Ishikawa (cell line): ENCODE measurements around the gene MCM8.

Source experiments
- CEBPB ChIP-seq: IDR thresholded peaks from 2 replicates; pipeline ENCODE4 v1.6.1; 2012
- CREB1 ChIP-seq: IDR thresholded peaks from 2 replicates; pipeline ENCODE4 v1.6.1; 2012; ENCODE audit warnings: low read depth
- EGR1 ChIP-seq: IDR thresholded peaks from 2 replicates; pipeline ENCODE4 v1.6.1; 2012
- EP300 ChIP-seq: IDR thresholded peaks from 2 replicates; pipeline ENCODE4 v1.6.1; 2012; ENCODE audit warnings: borderline replicate concordance
- FOXM1 ChIP-seq: IDR thresholded peaks from 2 replicates; pipeline ENCODE4 v1.6.1; 2012; ENCODE audit warnings: low read depth, borderline replicate concordance
- NFIC ChIP-seq: IDR thresholded peaks from 2 replicates; pipeline ENCODE4 v1.6.1; 2012
- RAD21 ChIP-seq: IDR thresholded peaks from 2 replicates; pipeline ENCODE4 v1.6.1; 2012; ENCODE audit warnings: low read depth
- TAF1 ChIP-seq: IDR thresholded peaks from 2 replicates; pipeline ENCODE4 v1.6.1; 2012; ENCODE audit warnings: low read depth, mild to moderate bottlenecking
- TCF12 ChIP-seq: IDR thresholded peaks from 2 replicates; pipeline ENCODE4 v1.6.1; 2012; ENCODE audit warnings: low read depth
- USF1 ChIP-seq: IDR thresholded peaks from 2 replicates; pipeline ENCODE4 v1.6.1; 2012
- YY1 ChIP-seq: IDR thresholded peaks from 2 replicates; pipeline ENCODE4 v1.6.1; 2012; ENCODE audit warnings: low read depth
- TF ChIP-seq, protein P1 (sequence below): IDR thresholded peaks from 2 replicates; pipeline ENCODE4 v1.6.1; 2012; ENCODE audit warnings: low read depth, mild to moderate bottlenecking
- TF ChIP-seq, protein P2 (sequence below): IDR thresholded peaks from 2 replicates; pipeline ENCODE4 v1.6.1; 2012

- TF ChIP-seq FOXM1, result no peak
- TF ChIP-seq, protein P1, sequence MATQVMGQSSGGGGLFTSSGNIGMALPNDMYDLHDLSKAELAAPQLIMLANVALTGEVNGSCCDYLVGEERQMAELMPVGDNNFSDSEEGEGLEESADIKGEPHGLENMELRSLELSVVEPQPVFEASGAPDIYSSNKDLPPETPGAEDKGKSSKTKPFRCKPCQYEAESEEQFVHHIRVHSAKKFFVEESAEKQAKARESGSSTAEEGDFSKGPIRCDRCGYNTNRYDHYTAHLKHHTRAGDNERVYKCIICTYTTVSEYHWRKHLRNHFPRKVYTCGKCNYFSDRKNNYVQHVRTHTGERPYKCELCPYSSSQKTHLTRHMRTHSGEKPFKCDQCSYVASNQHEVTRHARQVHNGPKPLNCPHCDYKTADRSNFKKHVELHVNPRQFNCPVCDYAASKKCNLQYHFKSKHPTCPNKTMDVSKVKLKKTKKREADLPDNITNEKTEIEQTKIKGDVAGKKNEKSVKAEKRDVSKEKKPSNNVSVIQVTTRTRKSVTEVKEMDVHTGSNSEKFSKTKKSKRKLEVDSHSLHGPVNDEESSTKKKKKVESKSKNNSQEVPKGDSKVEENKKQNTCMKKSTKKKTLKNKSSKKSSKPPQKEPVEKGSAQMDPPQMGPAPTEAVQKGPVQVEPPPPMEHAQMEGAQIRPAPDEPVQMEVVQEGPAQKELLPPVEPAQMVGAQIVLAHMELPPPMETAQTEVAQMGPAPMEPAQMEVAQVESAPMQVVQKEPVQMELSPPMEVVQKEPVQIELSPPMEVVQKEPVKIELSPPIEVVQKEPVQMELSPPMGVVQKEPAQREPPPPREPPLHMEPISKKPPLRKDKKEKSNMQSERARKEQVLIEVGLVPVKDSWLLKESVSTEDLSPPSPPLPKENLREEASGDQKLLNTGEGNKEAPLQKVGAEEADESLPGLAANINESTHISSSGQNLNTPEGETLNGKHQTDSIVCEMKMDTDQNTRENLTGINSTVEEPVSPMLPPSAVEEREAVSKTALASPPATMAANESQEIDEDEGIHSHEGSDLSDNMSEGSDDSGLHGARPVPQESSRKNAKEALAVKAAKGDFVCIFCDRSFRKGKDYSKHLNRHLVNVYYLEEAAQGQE, result no peak
- no peak for TF ChIP-seq TAF1
- TF ChIP-seq RAD21, result no peak
- TF ChIP-seq CEBPB, result no peak
- no peak for TF ChIP-seq YY1
- no peak for TF ChIP-seq EP300
- no peak for TF ChIP-seq CREB1
- no peak for TF ChIP-seq EGR1
- TF ChIP-seq NFIC, result no peak
- no peak for TF ChIP-seq USF1
- TF ChIP-seq, protein P2, sequence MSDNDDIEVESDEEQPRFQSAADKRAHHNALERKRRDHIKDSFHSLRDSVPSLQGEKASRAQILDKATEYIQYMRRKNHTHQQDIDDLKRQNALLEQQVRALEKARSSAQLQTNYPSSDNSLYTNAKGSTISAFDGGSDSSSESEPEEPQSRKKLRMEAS, result no peak
- no peak for TF ChIP-seq TCF12
Measured at GRCh38 chr20:6017467-6017866, 67.0 kb downstream of the MCM8 start.
